HG03520 (cell line): ENCODE results near the gene SPRYD7.
"Not testable (repeated sequence)": the region's sequence is repeated elsewhere in the genome, so short reads cannot be mapped to it uniquely, and the experiment has no call there.

Experiments used
- ATAC-seq: cut with Tn5 transposase; IDR thresholded peaks from one replicate; pipeline ENCODE4 v1.9.1; 2021; ENCODE audit warnings: mild to moderate bottlenecking, moderate library complexity; ENCODE audit not compliant: unreplicated experiment

The SPRYD7 gene, protein sequence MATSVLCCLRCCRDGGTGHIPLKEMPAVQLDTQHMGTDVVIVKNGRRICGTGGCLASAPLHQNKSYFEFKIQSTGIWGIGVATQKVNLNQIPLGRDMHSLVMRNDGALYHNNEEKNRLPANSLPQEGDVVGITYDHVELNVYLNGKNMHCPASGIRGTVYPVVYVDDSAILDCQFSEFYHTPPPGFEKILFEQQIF

GRCh38 chr13:49936075-49936967 is at the start of gene SPRYD7:
Gene SPRYD7, minus strand, starts transcription at chr13:49936340. Its CDS starts 105 bp downstream, at chr13:49936235.
- ATAC-seq: peak; percentile 99

- ATAC-seq: no peak
Measured at GRCh38 chr13:49985129-49985528, 49.0 kb upstream of the SPRYD7 start.

GRCh38 chr13:49980266-49980665 is 44.1 kb upstream of the SPRYD7 start:
- ATAC-seq: no peak

DNA sequence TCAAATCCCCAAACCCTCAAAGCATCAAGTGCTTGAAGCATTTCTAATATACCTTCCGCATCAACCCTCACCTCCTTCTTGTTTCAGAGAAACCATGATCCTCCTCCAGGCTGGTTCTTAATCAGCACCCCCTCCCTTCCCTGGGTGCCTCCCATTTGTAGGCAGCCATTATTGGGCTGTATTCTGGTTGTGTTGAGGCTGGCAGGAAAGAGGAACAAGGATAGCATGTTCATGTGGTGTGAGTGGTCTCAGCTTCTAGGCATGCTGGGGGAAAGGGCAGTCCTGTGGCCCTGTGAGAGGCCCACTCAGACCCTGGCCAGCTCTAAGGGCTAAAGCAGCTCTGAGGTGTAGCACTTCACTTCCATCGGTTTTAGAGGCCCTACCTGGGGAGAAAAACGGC is 41.9 kb upstream of the SPRYD7 start:
- ATAC-seq: no peak

GRCh38 chr13:49976314-49977258 is 40.4 kb upstream of the SPRYD7 start:
- ATAC-seq: peak; percentile 67

- ATAC-seq: no peak
Measured at GRCh38 chr13:49975826-49976225, 39.7 kb upstream of the SPRYD7 start.

GRCh38 chr13:49972709-49973108 is 36.6 kb upstream of the SPRYD7 start:
- no peak for ATAC-seq

GRCh38 chr13:49967456-49967855 is 31.3 kb upstream of the SPRYD7 start:
- ATAC-seq: no peak

GRCh38 chr13:49958321-49958720 is 22.2 kb upstream of the SPRYD7 start:
- ATAC-seq: no peak

DNA sequence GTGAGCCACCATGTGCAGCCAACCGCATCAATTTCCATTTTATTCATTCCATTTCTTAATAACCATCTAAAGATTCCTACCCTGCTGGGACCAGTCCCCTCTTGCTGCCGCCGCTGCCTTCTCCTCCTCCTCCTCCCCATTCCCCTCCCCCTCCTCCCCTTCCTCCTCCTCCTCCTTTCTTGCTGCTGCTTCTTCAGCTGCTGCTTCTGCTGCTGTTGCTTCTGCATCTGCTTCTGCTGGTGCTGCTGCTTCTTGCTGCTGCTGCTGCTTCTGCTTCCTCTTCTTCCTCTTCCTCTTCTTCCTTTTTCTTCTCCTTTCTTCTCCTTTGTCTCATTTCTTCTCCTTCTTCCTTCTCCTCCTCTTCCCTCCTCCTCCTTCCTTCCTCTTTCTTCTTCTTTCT is 20.0 kb upstream of the SPRYD7 start:
- no peak for ATAC-seq

DNA sequence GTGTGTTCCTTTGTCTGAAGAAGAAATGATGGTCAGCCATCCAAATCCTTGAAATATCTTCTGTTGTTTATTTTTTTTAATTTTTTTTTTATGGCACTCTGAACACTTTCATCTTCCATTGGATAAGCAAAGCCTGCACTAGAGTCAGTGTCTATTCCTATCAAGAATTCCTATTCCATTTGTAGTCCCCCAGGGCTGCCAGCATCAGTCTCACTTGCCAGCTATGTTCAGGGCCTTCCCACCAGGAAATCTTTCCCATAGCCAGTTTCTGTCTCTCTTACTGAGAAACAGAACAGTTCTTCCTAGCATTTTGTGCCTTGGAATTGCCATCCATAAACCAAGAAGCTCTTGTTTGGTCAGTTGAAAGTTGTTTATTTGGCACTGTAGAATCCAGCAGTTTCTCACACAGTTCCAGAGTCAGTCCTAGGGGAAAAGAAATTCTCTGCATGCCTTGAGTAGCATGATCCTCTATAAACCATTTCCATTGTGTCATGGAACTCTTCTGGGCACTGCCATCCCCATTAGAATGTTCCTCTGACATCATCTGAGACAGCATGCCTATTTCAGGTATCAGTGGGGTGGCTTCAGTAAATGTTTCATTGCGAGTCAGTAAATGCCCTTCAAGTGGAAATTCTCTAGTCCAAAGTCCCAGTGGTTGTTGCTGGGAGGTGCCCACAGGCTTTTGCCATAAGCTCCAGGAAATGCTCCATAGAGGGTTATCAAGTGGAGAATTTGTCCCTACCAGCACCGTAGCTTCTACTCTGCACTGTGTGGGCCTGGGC is 18.7 kb upstream of the SPRYD7 start:
- ATAC-seq: no peak

DNA sequence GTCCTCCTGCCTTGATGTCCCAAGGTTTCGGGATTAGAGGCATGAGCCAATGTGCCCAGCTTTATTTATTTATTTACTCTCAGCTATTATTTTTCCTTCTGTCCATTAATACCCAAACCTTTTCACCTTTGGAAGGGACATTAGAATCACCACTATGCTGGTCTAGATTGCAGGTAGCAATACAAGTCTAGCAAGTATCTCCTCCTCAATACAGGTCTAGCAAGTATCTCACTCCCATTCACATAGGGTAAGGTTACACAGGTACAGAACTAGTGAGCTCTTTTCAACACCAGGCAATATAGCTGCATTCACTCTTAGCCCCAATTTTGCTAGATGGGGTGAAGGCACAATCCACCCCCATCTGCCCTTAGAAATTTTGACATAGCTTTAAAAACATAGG is 17.4 kb upstream of the SPRYD7 start:
- no peak for ATAC-seq

GRCh38 chr13:49951754-49952535 is 15.8 kb upstream of the SPRYD7 start:
- no peak for ATAC-seq

- ATAC-seq: not testable (repeated sequence)
Measured at GRCh38 chr13:49948777-49949270, 12.7 kb upstream of the SPRYD7 start.

GRCh38 chr13:49939321-49939720 is 3.2 kb upstream of the SPRYD7 start:
- no peak for ATAC-seq

- ATAC-seq: no peak
Measured at GRCh38 chr13:49938921-49939320, 2.8 kb upstream of the SPRYD7 start.

GRCh38 chr13:49938314-49938713 is 2.2 kb upstream of the SPRYD7 start:
- ATAC-seq: no peak

- no peak for ATAC-seq
Measured at GRCh38 chr13:49936968-49937273, 781 bp upstream of the SPRYD7 start.

DNA sequence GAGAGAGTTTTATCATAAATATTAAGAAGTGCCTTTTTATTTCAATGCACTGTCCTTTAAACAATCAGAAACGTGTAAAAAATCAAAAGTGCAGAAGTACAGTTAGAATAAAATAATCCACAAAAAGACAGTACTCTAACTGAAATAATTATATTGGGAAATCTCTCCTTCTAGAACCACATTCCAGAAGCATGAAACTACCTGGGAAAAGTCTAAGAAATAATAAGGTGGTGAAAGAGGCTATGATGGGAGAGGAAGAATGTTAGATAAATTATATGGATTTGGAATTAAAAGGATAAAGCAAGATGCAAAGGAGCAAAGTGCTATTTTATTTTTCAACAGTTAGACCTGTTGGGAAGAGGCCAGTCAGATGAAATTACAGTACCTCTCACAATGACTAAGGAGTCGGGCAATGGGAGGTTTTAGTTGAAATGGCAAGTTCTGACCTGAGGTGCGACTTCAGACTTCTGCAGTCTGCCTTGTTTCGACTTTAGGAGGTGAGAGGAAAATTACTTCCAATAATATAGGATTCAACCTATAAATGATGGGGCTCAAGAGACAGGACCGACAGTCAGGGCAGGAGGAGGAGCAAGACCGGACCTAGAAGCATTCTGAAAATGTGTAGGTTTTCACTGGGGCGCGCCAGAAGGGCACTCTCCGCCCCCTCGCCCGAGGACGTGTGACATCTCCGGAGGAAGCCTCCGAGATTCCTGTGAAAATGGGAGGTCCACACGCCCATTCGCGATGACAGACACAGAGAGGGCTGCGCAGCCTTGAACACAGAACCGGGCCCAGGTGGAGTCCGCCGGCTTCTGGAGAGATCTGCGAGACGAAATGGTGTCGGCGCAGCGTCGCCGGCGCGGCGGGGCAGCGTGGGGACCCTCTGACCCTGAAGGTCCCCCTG is 717 bp downstream of the SPRYD7 start:
- ATAC-seq: no peak
